NCI-H1105 (cell line): Measurements from ENCODE around the gene ANO9.

Experiments
- DNase-seq: peaks from one replicate; lab custom pipeline; 2025; lab: John Stamatoyannopoulos, UW

ANO9 gene

GRCh38 chr11:381501-382072 is 60.2 kb downstream of the ANO9 start:
- DNase-seq = no peak

- DNase-seq = no peak
These were observed 60.8 kb downstream of the ANO9 start for GRCh38 chr11:380996-381395.

- no peak for DNase-seq
These were observed 61.3 kb downstream of the ANO9 start for GRCh38 chr11:380491-380890.

GRCh38 chr11:380095-380480 is 61.7 kb downstream of the ANO9 start:
- no peak for DNase-seq

GRCh38 chr11:379205-380094 is 62.4 kb downstream of the ANO9 start:
- no peak for DNase-seq

- DNase-seq = no peak
These were observed 63.8 kb downstream of the ANO9 start for GRCh38 chr11:377883-378500.

- no peak for DNase-seq
These were observed 64.5 kb downstream of the ANO9 start for GRCh38 chr11:377174-377865.

- DNase-seq = no peak
These were observed 65.2 kb downstream of the ANO9 start for GRCh38 chr11:376531-377173.

GRCh38 chr11:375065-376025 is 66.5 kb downstream of the ANO9 start:
- DNase-seq = no peak

- DNase-seq = no peak
These were observed 67.9 kb downstream of the ANO9 start for GRCh38 chr11:373716-374551.

GRCh38 chr11:372809-373715 is 68.7 kb downstream of the ANO9 start:
- no peak for DNase-seq

- DNase-seq = no peak
These were observed 69.9 kb downstream of the ANO9 start for GRCh38 chr11:371716-372590.

GRCh38 chr11:371051-371450 is 70.8 kb downstream of the ANO9 start:
- DNase-seq = no peak

- DNase-seq = no peak
These were observed 71.5 kb downstream of the ANO9 start for GRCh38 chr11:370070-370941.

GRCh38 chr11:369336-370018 is 72.3 kb downstream of the ANO9 start, which contains the start of gene B4GALNT4:
Gene B4GALNT4 (plus strand): TSS chr11:369499. CDS start chr11:369804, 305 bp downstream.
- DNase-seq = peak; percentile 32
